NCI-H446 (cell line): ENCODE data around the gene SMAP1.

Experiments used
- DNase-seq, 2 experiments: peaks; one replicate each; lab custom pipeline; 2025; lab: John Stamatoyannopoulos, UW

Gene SMAP1

GRCh38 chr6:70684794-70685493 lies 17.3 kb downstream of the SMAP1 start:
- DNase-seq = no peak

DNA sequence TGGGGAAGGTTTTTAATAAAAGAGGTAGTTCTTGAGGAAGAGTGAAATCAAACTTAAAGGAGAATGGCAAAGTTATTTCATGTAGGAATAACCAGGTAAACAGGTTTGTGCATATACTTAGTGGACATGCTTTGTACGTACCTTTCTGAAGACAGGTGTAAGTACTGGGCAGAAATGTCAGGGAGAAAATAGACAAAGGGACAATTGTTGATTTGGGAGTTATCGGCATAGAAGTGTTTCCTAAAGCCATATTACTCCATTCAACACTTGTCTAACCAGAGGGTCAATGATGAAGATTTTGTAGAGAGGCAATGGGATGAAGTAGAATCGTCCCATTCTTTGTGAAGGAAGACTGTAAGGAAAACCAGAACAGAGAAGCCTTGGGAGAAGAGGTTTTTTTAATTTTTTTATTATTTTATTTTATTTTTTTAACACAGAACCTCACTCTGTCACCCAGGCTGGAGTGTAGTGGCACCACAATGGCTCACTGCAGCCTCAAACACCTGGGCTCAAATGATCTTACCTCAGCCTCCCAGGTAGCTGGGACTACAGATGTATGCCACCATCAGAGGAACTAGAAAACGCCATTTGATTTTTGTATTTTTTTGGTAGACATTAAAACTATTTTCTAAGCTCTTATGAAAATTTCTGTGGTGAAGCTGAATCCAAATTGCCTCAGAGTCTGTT lies 18.0 kb downstream of the SMAP1 start:
- no peak for DNase-seq

GRCh38 chr6:70686548-70687133 lies 19.0 kb downstream of the SMAP1 start:
- peak in 1 of 2 experiments; percentile 47 for DNase-seq

DNA sequence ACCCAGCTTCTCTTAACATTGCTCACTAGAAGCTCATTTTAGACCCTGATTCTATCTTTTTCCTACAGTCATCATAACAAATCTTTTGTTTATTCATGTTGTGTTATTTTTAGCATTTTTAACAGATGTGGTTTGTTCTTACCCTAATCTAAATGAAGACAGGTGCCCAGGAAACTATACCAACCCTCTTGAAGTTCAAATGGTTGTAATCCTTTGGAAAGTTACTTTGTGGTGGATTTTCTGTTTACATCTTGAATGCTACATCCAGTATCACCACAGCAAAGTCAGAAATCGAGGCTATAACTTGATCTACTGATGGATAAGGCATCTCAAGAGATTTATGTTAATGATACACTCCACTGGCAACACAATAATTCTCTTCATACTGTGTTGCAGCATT lies 26.2 kb downstream of the SMAP1 start:
- no peak for DNase-seq

GRCh38 chr6:70694371-70694770 lies 26.7 kb downstream of the SMAP1 start:
- no peak for DNase-seq

DNA sequence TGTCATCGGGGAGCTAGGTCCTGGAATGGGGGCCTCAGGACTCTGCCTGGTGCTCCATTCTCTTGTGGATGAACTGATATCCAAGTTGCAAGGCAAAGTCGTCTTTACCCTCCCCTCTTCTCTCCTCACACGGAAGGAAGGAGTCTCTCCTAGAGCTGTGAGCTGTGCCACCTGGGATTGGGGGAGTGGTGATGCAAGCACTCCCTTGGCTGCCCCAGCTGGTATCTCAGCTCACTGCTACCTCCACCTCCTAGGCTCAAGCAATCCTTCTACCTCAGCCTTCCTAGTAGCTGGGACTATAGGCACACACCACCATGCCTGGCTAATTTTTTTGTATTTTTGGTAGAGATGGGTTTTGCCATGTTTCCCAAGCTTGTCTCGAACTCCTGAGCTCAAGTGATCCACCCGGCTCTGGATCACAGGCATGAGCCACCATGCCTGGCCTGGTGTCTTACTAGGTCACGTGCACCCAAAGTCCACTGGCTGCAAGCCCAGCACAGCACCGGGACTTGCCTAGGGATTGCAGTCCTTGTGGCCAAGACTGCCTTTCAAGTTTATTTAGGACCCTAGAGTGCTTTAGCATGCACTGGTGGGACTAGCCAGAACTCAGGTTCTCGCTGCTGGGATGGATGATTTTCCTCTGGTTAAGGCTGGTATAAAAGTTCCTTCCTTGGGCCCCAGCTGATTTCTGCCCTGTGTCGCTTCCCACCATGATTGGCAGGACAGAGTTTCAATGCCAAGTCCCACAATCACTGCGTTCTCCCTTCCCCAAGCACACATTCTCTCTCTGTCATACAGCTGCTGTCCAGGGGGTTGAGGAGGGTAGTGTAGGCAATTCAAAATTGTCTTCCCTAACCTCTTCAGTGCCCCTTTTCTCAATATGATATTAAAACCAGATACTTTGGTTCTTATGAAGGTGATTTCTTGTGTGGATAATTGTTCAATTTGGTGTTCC lies 33.5 kb downstream of the SMAP1 start:
- DNase-seq = no peak

DNA sequence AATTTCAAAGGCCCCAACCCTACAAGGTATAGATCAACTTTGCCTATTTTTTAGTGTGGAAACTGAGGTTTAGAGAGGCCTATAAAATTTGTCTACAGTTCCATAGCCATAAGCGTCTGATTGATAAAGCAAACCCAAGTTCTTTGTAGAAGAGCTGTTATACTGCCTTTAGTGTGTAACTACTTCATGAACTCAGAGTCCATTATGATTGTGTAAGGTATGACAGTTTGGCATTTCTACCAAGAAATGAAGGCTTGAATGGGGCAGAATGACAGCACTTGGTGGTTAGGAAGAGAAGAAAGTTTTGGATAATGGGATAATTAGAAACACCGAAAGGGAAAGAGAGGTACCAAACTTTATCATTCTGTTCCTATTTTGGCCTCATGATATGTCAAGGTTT lies 38.1 kb downstream of the SMAP1 start:
- DNase-seq = no peak

DNA sequence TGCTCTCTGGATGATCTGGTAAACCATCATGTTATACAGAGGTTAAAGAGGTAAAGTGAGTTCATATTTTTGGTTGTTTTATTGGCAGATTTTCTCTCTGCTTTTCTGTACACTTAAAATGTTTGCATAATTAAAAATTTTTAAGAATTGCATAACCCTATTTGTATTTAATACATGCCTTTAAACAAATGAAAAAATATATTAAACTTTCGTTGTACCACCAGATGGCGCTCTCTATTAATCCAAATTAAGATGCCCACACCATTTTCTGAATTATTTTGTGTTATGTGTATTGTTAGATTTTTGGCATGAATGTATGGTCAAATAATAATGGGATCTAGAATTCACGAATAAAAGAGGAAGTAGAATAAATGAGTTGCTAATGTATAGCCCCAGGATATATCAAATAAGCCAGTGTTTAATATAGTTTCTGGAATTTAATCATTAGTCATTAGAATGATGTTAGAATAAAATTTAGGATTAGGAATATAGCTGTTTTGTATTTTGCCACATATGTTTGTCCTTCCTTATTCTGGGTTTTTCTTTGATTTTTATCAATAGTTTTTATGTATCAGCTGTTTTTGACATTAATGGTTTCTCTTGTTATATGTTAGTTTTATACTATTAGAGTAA lies 38.9 kb downstream of the SMAP1 start:
- DNase-seq = peak in 1 of 2 experiments; percentile 64

- DNase-seq = no peak
These were observed 40.2 kb downstream of the SMAP1 start for GRCh38 chr6:70707893-70708292.

DNA sequence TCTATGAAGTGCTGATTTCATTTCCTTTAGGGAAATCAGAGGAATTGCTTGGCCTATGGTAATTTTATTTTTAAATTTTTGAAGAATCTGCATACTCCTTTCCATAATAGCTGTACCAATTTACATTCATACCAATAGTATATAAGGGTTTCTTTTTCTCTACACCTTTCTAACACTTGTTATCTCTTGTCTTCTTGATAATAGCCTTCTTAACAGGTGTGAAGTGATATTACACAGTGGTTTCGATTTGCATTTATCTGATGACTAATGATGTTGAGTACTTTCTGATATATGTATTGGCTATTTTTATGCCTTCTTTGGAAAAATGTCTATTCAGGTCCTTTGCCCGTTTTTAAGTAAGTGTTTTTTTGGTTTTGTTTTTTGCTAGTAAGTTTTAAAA lies 40.8 kb downstream of the SMAP1 start:
- DNase-seq = no peak

GRCh38 chr6:70709826-70710225 lies 42.1 kb downstream of the SMAP1 start:
- DNase-seq = no peak

- no peak for DNase-seq
These were observed 47.1 kb downstream of the SMAP1 start for GRCh38 chr6:70714716-70715257.

DNA sequence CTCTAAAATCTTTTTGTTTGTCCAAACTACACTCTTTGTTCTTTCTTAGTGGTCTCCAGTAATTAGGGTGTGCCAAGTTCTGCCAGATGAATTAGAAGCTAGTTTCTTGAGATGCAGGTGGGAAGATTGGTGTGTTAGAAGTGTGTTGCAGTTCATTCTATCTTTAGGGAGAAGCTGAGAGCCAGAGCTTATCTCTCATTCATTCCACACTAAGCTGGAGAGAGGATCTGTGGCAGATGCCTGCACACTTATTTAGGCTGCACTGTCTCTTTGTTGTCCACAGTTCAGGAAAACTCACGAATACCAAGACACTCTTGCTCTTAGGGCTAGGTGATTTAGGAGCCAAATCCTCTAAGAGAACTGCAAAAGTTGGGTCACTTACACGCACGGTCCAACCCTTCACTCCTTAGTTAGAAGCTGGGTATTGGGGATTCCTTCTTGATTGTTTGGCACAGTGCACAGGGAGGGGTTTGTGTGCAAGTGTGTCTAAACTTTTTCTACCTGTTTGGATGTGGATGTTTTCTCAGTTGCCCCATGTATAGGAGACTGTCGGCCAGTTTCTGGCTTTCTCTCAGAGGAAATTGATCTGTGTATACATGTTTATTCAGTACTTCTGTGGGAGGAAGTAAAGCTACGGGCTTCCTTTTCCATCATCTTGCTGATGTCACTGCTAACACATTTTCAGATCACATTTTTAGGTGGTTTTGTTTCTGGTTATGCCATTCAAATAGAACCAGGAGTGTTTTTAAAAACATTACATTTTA lies 49.5 kb downstream of the SMAP1 start:
- DNase-seq = no peak

DNA sequence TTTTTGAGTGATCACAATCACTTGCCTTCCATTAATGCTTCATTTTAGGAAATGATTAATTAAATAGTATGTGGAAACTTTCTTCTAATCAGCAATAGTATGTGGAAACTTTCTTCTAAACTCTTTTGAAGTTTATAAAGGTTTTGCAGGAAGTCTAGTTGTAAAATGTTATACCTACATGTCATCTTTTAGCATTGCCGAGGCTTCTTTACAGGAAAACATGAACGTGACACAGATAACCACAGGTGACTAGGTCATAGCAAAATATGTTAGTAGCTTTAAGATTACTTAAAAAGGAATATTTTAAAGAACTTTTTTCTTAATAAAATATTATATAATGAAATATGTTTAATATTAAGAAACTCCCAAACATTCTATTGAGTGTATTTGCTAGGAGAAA lies 56.8 kb downstream of the SMAP1 start:
- no peak for DNase-seq

GRCh38 chr6:70725817-70726415 lies 58.2 kb downstream of the SMAP1 start:
- no peak for DNase-seq

DNA sequence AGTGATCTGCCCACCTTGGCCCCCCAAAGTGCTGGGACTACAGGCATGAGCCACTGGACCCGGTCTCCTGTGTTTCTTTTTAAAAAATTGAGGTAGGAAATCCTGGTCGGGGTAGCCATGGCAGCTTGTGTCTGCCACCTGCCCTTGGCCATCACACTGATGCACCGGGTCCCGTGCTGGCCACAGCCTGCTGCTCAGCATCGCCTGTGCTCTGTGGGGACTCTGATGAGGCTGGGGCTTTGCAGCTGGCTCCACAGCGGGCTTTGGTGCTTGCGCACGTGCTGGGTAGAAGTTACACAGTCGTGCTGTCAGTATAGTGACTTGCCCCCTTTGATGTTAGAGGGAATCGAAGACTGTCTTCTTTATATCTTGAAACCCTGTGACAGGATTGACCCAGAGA lies 66.7 kb downstream of the SMAP1 start:
- DNase-seq = no peak

- DNase-seq = no peak
These were observed 67.3 kb downstream of the SMAP1 start for GRCh38 chr6:70734979-70735378.

- no peak for DNase-seq
These were observed 67.8 kb downstream of the SMAP1 start for GRCh38 chr6:70735513-70735912.

- no peak for DNase-seq
These were observed 70.3 kb downstream of the SMAP1 start for GRCh38 chr6:70738028-70738427.

DNA sequence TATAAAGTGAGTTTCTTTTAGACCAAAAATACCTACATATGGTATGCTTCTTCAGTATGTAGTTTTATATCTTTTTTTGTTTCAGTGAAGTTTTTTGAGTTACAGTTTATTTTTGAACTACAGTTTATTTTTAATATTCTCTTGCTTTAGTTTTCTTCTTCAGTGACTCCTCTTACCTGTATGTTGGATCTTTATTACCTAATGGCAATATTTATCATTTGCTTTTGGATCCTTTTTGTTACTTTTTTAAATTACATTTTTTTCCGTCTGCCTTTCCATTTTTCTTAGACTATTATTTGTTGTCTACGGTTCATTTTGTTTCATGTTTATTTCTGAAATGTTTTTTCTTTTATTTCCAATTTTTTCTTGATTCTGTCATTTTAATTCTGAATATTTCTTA lies 71.9 kb downstream of the SMAP1 start:
- no peak for DNase-seq
